Nephron progenitor cell (in vitro differentiated cells): ENCODE data around the gene TRAF5.
A peak's percentile ranks its signal among the peaks of the same experiment; 100 is the strongest.
"Not testable (repeated sequence)": the region's sequence is repeated elsewhere in the genome, so short reads cannot be mapped to it uniquely, and the experiment has no call there.

Source experiments
- DNase-seq: peaks from one replicate; pipeline ENCODE4 v3.0.0; 2021
- H3K27ac Mint-ChIP-seq: 2 replicates; pipeline ENCODE4 v1.8.0; 2021; ENCODE audit warnings: mild to moderate bottlenecking, moderate library complexity, mixed read lengths
- H3K27me3 Mint-ChIP-seq: 2 replicates; pipeline ENCODE4 v1.8.0; 2021; ENCODE audit warnings: mild to moderate bottlenecking, low read depth, mixed read lengths; ENCODE audit not compliant: poor library complexity
- H3K36me3 Mint-ChIP-seq: 2 replicates; pipeline ENCODE4 v1.8.0; 2021; ENCODE audit warnings: low read depth, mixed read lengths
- H3K4me1 Mint-ChIP-seq: 2 replicates; pipeline ENCODE4 v1.8.0; 2021; ENCODE audit warnings: mixed read lengths
- H3K4me3 Mint-ChIP-seq: 2 replicates; pipeline ENCODE4 v1.8.0; 2021; ENCODE audit warnings: mild to moderate bottlenecking, moderate library complexity, mixed read lengths
- H3K9me3 Mint-ChIP-seq: 2 replicates; pipeline ENCODE4 v1.8.0; 2021; ENCODE audit warnings: mild to moderate bottlenecking, moderate library complexity, mixed read lengths
- CTCF ChIP-seq: fragments of 200-600 bp; sonication (generic); IDR thresholded peaks from 2 replicates; pipeline ENCODE4 v1.5.0; 2021; ENCODE audit warnings: antibody characterized with exemption

TRAF5 gene

GRCh38 chr1:211343607-211344006 lies 17.0 kb downstream of the TRAF5 start:
- no peak for DNase-seq
- Mint-ChIP-seq H3K27me3 (peaks cover 5% of the 10 kb centered on the region), H3K36me3 (no peaks in the 10 kb centered on the region), H3K4me1 (peaks cover 14% of the 10 kb centered on the region), H3K4me3 (no peak overlapping the region), H3K27ac (no peak overlapping the region), H3K9me3 (no peaks in the 10 kb centered on the region)
- no peak for TF ChIP-seq CTCF

GRCh38 chr1:211344152-211344618 lies 17.6 kb downstream of the TRAF5 start:
- no peak overlapping the region for H3K27ac Mint-ChIP-seq
- no peak for TF ChIP-seq CTCF
- DNase-seq: no peak
- H3K4me1 Mint-ChIP-seq: peaks cover 14% of the 10 kb centered on the region
- H3K9me3 Mint-ChIP-seq: no peaks in the 10 kb centered on the region
- H3K4me3 Mint-ChIP-seq: no peak overlapping the region
- peaks cover 5% of the 10 kb centered on the region for H3K27me3 Mint-ChIP-seq
- no peaks in the 10 kb centered on the region for H3K36me3 Mint-ChIP-seq

- no peaks in the 10 kb centered on the region for H3K36me3 Mint-ChIP-seq
- H3K4me3 Mint-ChIP-seq: no peak overlapping the region
- H3K27me3 Mint-ChIP-seq: peaks cover 5% of the 10 kb centered on the region
- no peak for TF ChIP-seq CTCF
- peaks cover 12% of the 10 kb centered on the region for H3K4me1 Mint-ChIP-seq
- H3K27ac Mint-ChIP-seq: no peak overlapping the region
- peak; percentile 39 for DNase-seq
- H3K9me3 Mint-ChIP-seq: no peaks in the 10 kb centered on the region
These were observed 19.1 kb downstream of the TRAF5 start for GRCh38 chr1:211345719-211346118.

- no peak for DNase-seq
- Mint-ChIP-seq H3K4me3 (no peak overlapping the region), H3K27me3 (peaks cover 5% of the 10 kb centered on the region), H3K36me3 (peaks cover 12% of the 10 kb centered on the region), H3K9me3 (peaks cover 12% of the 10 kb centered on the region), H3K27ac (no peak overlapping the region), H3K4me1 (peaks cover 10% of the 10 kb centered on the region)
- TF ChIP-seq CTCF: no peak
These were observed 20.6 kb downstream of the TRAF5 start for GRCh38 chr1:211347077-211347844.

- H3K4me1 Mint-ChIP-seq: peaks cover 10% of the 10 kb centered on the region
- H3K36me3 Mint-ChIP-seq: peaks cover 19% of the 10 kb centered on the region
- peaks cover 5% of the 10 kb centered on the region for H3K27me3 Mint-ChIP-seq
- no peak for DNase-seq
- H3K4me3 Mint-ChIP-seq: no peak overlapping the region
- H3K27ac Mint-ChIP-seq: no peak overlapping the region
- H3K9me3 Mint-ChIP-seq: peaks cover 22% of the 10 kb centered on the region
- no peak for TF ChIP-seq CTCF
These were observed 21.9 kb downstream of the TRAF5 start for GRCh38 chr1:211348547-211348946.

GRCh38 chr1:211349741-211350140 lies 23.1 kb downstream of the TRAF5 start:
- Mint-ChIP-seq H3K36me3 (peaks cover 19% of the 10 kb centered on the region), H3K4me1 (peaks cover 10% of the 10 kb centered on the region), H3K27me3 (peaks cover 2% of the 10 kb centered on the region), H3K9me3 (peaks cover 22% of the 10 kb centered on the region), H3K27ac (no peak overlapping the region), H3K4me3 (no peak overlapping the region)
- DNase-seq: no peak
- TF ChIP-seq CTCF: no peak

- not testable (repeated sequence) for DNase-seq, H3K27ac Mint-ChIP-seq, H3K4me3 Mint-ChIP-seq, H3K27me3 Mint-ChIP-seq, H3K4me1 Mint-ChIP-seq
- Mint-ChIP-seq H3K36me3 (peaks cover 29% of the 10 kb centered on the region), H3K9me3 (peaks cover 22% of the 10 kb centered on the region)
These were observed 25.4 kb downstream of the TRAF5 start for GRCh38 chr1:211352055-211352454.
